ENCODE data around the gene LHFPL2.

GRCh38 chr5:78475370-78475769, 173.2 kb downstream of the LHFPL2 start:
- TF ChIP-seq EP300 (IDR thresholded peaks at IDR 0.05) (no peak), POLR2AphosphoS5 (IDR thresholded peaks at IDR 0.05) (no peak), POLR2A (IDR thresholded peaks at IDR 0.05) (no peak)
- TF ChIP-seq, protein P1, sequence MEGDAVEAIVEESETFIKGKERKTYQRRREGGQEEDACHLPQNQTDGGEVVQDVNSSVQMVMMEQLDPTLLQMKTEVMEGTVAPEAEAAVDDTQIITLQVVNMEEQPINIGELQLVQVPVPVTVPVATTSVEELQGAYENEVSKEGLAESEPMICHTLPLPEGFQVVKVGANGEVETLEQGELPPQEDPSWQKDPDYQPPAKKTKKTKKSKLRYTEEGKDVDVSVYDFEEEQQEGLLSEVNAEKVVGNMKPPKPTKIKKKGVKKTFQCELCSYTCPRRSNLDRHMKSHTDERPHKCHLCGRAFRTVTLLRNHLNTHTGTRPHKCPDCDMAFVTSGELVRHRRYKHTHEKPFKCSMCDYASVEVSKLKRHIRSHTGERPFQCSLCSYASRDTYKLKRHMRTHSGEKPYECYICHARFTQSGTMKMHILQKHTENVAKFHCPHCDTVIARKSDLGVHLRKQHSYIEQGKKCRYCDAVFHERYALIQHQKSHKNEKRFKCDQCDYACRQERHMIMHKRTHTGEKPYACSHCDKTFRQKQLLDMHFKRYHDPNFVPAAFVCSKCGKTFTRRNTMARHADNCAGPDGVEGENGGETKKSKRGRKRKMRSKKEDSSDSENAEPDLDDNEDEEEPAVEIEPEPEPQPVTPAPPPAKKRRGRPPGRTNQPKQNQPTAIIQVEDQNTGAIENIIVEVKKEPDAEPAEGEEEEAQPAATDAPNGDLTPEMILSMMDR (IDR thresholded peaks at IDR 0.05): no peak

Measured in suprapubic skin (tissue), 4 donors.